HepG2 (cell line): ENCODE results near the gene CABLES2. TPM values are rescaled to one million over a fixed set of nuclear protein-coding genes. Genes with fewer than 3 reads are reported as not detected.

Source experiments
- GMEB1 ChIP-seq: sonication (generic); formaldehyde crosslinking; IDR thresholded peaks from 2 replicates; pipeline ENCODE4 v1.5.1; 2020; ENCODE audit warnings: missing genetic modification reagents, mild to moderate bottlenecking, borderline replicate concordance
- HOXA7 ChIP-seq: sonication (generic); formaldehyde crosslinking; IDR thresholded peaks from 2 replicates; pipeline ENCODE4 v1.8.1; 2022; ENCODE audit warnings: mild to moderate bottlenecking, missing genetic modification reagents, moderate library complexity
- IKZF4 ChIP-seq: sonication (generic); formaldehyde crosslinking; IDR thresholded peaks from 2 replicates; pipeline ENCODE4 v1.5.1; 2020; ENCODE audit warnings: borderline replicate concordance, mild to moderate bottlenecking, low read depth, missing genetic modification reagents; ENCODE audit errors: not compliant biosample characterization
- ISX ChIP-seq: sonication (generic); formaldehyde crosslinking; conservative IDR thresholded peaks from 2 replicates; pipeline ENCODE4 v1.5.0; 2020; ENCODE audit warnings: missing genetic modification reagents
- MAF1 ChIP-seq: sonication (generic); formaldehyde crosslinking; IDR thresholded peaks from 2 replicates; pipeline ENCODE4 v1.5.0; 2020; ENCODE audit warnings: missing genetic modification reagents, borderline replicate concordance
- PATZ1 ChIP-seq: sonication (generic); formaldehyde crosslinking; IDR thresholded peaks from 2 replicates; pipeline ENCODE4 v1.4.0; 2020; ENCODE audit warnings: missing genetic modification reagents
- PRDM4 ChIP-seq: sonication (generic); formaldehyde crosslinking; IDR thresholded peaks from 2 replicates; pipeline ENCODE4 v1.9.0; 2021; ENCODE audit warnings: missing genetic modification reagents, borderline replicate concordance
- SKI ChIP-seq: fragments of 450-650 bp; IDR thresholded peaks from one replicate; pipeline ENCODE4 v1.6.1; 2018; ENCODE audit warnings: mild to moderate bottlenecking; ENCODE audit not compliant: partially characterized antibody
- ZBTB4 ChIP-seq: sonication (generic); formaldehyde crosslinking; IDR thresholded peaks from 2 replicates; pipeline ENCODE4 v1.4.0; 2020; ENCODE audit warnings: missing genetic modification reagents, mild to moderate bottlenecking, borderline replicate concordance
- ZNF124 ChIP-seq: sonication (generic); formaldehyde crosslinking; IDR thresholded peaks from 2 replicates; pipeline ENCODE4 v1.4.0; 2020; ENCODE audit warnings: missing genetic modification reagents
- ZNF280D ChIP-seq: sonication (generic); formaldehyde crosslinking; IDR thresholded peaks from 2 replicates; pipeline ENCODE4 v1.5.1; 2020; ENCODE audit warnings: mild to moderate bottlenecking, missing genetic modification reagents
- ZNF34 ChIP-seq: sonication (generic); formaldehyde crosslinking; IDR thresholded peaks from 2 replicates; pipeline ENCODE4 v1.4.0; 2020; ENCODE audit warnings: mild to moderate bottlenecking, missing genetic modification reagents, borderline replicate concordance
- ZSCAN9 ChIP-seq: IDR thresholded peaks from 2 replicates; pipeline ENCODE4 v1.6.1; 2016; ENCODE audit warnings: borderline replicate concordance
- polyA plus RNA-seq, 8 experiments: library from polyadenylated mRNA; depleted of rRNA in 3 of 8; stranded (reverse) in 7 of 8; unstranded in 1 of 8; fragments of >200 nt; fragmentation: Illumina TruSeq in 4 of 8; extraction: Trizol in 4 of 8; gene quantifications; 2 replicates each; pipeline versions ENCODE4 v1.2.1 to v1.2.3, GENCODE V29; 2011 to 2016; ENCODE audit warnings: low read depth in 4 of 8, missing spikeins in 1 of 8, mixed read lengths in 1 of 8; ENCODE audit not compliant: insufficient read depth in 1 of 8
- total RNA-seq, 5 experiments: library from RNA; depleted of rRNA; stranded (reverse); fragments of >200 nt; fragmentation: Illumina TruSeq; extraction: Trizol; gene quantifications; 2 replicates each; pipeline ENCODE4 v1.2.3, GENCODE V29; 2016; ENCODE audit warnings: low read depth in 1 of 5

The CABLES2 gene
- total and polyA plus RNA-seq, 2 of the 13 experiments (the other 11 are each of a cell fraction or from before 2014, with no cell fraction given) = 5.2 to 9.7 TPM

GRCh38 chr20:62382306-62383198 is 24.5 kb downstream of the CABLES2 start (continued):
- TF ChIP-seq ZNF34 = peak; percentile 87; the same call in 1 of the 2 replicates
- TF ChIP-seq PATZ1 (CRISPR knock-in tag) = peak; percentile 94
- TF ChIP-seq SKI = peak; percentile 39
- no peak for TF ChIP-seq HOXA7 (CRISPR knock-in tag)
- peak; percentile 69; the same call in 1 of the 2 replicates for TF ChIP-seq ZBTB4 (CRISPR knock-in tag)
- peak; percentile 42; the same call in 1 of the 2 replicates for TF ChIP-seq ISX (CRISPR knock-in tag)
- 0 out of 2 replicates have a peak, but pooled peaks have one; percentile 68 for TF ChIP-seq ZNF124
- 0 out of 2 replicates have a peak, but pooled peaks have one; percentile 81 for TF ChIP-seq MAF1 (CRISPR knock-in tag)
- TF ChIP-seq ZNF280D (CRISPR knock-in tag) = no peak
- peak; percentile 86 for TF ChIP-seq ZSCAN9 (CRISPR knock-in tag)
- TF ChIP-seq GMEB1 (CRISPR knock-in tag) = no peak
- TF ChIP-seq PRDM4 (CRISPR knock-in tag) = 0 out of 2 replicates have a peak, but pooled peaks have one; percentile 46
- TF ChIP-seq IKZF4 (CRISPR knock-in tag) = no peak
